ENCODE results near the gene CATSPER1. TPM values are rescaled to one million over a fixed set of nuclear protein-coding genes. Genes with fewer than 3 reads are reported as not detected.

CATSPER1 gene
- total RNA-seq, 1 donor from 2014 or later = not detected

DNA sequence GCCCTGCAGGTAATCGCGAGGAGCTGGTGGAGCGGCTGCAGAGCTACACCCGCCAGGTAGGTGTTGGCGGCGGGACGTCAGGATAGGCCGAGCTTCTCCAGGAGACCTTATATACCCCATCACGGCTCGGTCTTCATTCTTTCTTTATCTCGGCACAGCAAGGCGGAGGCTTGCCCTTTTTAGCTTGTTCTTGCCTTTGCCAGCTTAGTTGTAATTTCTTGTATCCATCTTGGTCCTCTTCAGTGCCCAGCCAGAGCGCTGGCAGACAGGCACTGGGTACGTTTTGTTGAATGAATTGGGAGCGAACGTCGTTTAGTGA is 26.3 kb upstream of the CATSPER1 start:
- DNase-seq (ENCODE audit: extremely low spot score in 2 of 2) = no peak
- Histone ChIP-seq H3K27ac (peak overlapping the region; percentile 90), H3K27me3 (no peaks in the 10 kb centered on the region), H3K4me1 (peaks cover 31% of the 10 kb centered on the region), H3K9me3 (no peaks in the 10 kb centered on the region), H3K4me3 (peak overlapping the region; percentile 59 to 100), H3K36me3 (peaks cover 0 to 30% of the 10 kb centered on the region in 2 donors)
- intact Hi-C loops (cut with DNase I) = no loop called here
- TF ChIP-seq POLR2A (IDR thresholded peaks at IDR 0.05) (no peak), CTCF (IDR thresholded peaks at IDR 0.05) (no peak), POLR2AphosphoS5 (IDR thresholded peaks at IDR 0.05; ENCODE audit: insufficient read depth in 1 of 2, low read depth in 1 of 2) (no peak)

- intact Hi-C loops (cut with DNase I) = no loop called here
- DNase-seq (ENCODE audit: extremely low spot score in 2 of 2) = peak in 1 of 2 donors; percentile 98
- Histone ChIP-seq H3K4me3 (peak within 1 kb of the TSS; percentile 59 to 100), H3K27me3 (no peaks in the 10 kb centered on the region), H3K36me3 (peaks cover 0 to 24% of the 10 kb centered on the region in 2 donors), H3K9me3 (no peaks in the 10 kb centered on the region), H3K4me1 (peaks cover 31% of the 10 kb centered on the region), H3K27ac (peak within 1 kb of the TSS; percentile 90)
- TF ChIP-seq CTCF (IDR thresholded peaks at IDR 0.05) (no peak), POLR2AphosphoS5 (IDR thresholded peaks at IDR 0.05; ENCODE audit: insufficient read depth in 1 of 2, low read depth in 1 of 2) (peak; percentile 92 to 95)
These were observed 25.7 kb upstream of the CATSPER1 start, which contains the start of gene SF3B2 for GRCh38 chr11:66051766-66052663. SF3B2 (plus strand) TSS chr11:66052364; CDS start chr11:66052385, 21 bp downstream.

DNA sequence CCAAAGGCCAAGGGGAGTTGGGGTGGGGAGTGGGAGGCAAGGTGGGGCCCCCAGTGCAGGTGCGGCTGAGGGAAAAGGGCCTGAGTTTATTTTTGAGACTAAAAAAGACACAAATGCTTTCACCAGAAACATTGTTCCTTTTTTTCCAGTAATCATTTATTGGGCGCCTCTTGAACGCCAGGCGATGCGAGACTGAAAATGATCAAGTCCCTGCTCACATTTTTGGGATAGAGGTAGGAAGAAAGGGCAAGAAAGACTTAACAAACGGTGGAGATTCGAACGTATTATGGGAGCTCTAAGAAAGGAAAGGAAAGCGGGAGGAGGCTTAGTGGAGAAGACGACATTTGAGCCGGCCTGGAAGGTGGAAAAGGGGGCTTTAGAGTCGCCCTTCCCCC is 25.1 kb upstream of the CATSPER1 start:
- peaks cover 31% of the 10 kb centered on the region for H3K4me1 ChIP-seq
- intact Hi-C loops (cut with DNase I) = no loop called here
- TF ChIP-seq POLR2A (IDR thresholded peaks at IDR 0.05) (no peak), CTCF (IDR thresholded peaks at IDR 0.05) (no peak), POLR2AphosphoS5 (IDR thresholded peaks at IDR 0.05; ENCODE audit: insufficient read depth in 1 of 2, low read depth in 1 of 2) (no peak)

DNA sequence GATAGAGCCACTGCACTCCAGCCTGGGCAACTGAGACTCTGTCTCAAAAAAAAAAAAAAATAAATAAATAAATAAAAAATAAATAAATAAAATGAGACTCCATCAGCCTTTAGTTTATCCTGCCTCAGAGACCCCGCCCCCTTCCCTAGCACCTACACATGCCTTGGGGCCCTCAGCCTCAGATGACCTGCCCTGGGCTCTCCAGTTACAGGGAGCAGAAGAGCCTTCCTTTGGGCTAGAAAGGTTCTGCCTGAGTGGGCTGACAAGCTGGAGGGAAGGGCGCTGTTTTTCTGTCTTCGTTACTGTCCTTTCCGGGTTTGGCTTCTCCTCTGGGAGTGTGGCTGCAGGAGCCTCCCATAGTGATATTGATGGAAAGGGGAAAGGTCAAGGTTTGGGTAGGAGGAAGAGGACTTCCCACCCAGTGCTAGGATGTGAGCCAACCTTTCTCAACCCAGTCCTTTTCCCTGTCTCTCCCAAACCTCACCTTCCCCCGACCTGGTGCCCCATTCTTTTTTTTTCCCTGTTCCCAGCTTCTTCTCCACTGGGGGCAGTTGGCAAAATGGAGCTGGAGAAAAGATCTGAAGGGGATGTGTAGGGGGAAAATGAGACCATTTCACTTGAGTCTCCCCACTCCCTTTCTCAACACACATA is 24.4 kb upstream of the CATSPER1 start:
- TF ChIP-seq POLR2AphosphoS5 (IDR thresholded peaks at IDR 0.05; ENCODE audit: insufficient read depth in 1 of 2, low read depth in 1 of 2) = no peak
- no peak for TF ChIP-seq POLR2A (IDR thresholded peaks at IDR 0.05)
- TF ChIP-seq CTCF (IDR thresholded peaks at IDR 0.05) = no peak
- Histone ChIP-seq H3K4me3 (peak overlapping the region in 1 of 2 donors; percentile 59), H3K9me3 (no peaks in the 10 kb centered on the region), H3K27me3 (no peaks in the 10 kb centered on the region), H3K4me1 (peaks cover 31% of the 10 kb centered on the region), H3K27ac (no peak overlapping the region), H3K36me3 (peaks cover 0 to 11% of the 10 kb centered on the region in 2 donors)
- intact Hi-C loops (cut with DNase I) = no loop called here
- no peak for DNase-seq (ENCODE audit: extremely low spot score in 2 of 2)

More for the DNA sequence above, 25.1 kb upstream of the CATSPER1 start:
- DNase-seq (ENCODE audit: extremely low spot score in 2 of 2) = no peak
- Histone ChIP-seq H3K36me3 (peaks cover 0 to 18% of the 10 kb centered on the region in 2 donors), H3K4me3 (peak overlapping the region; percentile 59 to 100), H3K27ac (peak overlapping the region; percentile 90), H3K27me3 (no peaks in the 10 kb centered on the region), H3K9me3 (no peaks in the 10 kb centered on the region)

All from vagina (tissue), 2 donors.